Measurements from ENCODE around the gene NRXN2.

NRXN2 gene

DNA sequence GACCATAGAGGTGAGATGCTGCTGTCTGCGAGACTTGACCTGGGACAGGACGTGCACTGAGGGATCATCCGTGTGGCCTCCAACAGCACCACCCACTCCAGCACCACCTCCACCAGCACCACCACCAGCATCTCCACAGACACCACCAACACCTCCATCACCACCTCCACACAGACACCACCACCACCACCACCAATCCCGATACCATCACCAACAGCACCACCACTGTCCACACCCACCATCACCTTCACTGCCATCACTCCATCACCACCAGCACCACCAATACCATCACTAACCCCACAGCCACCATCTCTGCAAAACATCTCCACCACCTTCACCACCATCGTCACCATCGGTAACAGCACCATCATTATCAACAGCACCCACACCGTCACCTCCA is 158.6 kb downstream of the NRXN2 start:
- no peaks in the 10 kb centered on the region for H3K27me3 ChIP-seq (ENCODE audit: insufficient read depth, low read length, poor library complexity, severe bottlenecking)
- H3F3A ChIP-seq (ENCODE audit: low read depth) = no peaks in the 10 kb centered on the region
- no peak overlapping the region for H3K9ac ChIP-seq (ENCODE audit: low read depth, low read length, poor library complexity, severe bottlenecking)
- TF ChIP-seq EZH2phosphoT487 (IDR thresholded peaks at IDR 0.05; ENCODE audit: borderline replicate concordance) = no peak
- TF ChIP-seq, protein P1, sequence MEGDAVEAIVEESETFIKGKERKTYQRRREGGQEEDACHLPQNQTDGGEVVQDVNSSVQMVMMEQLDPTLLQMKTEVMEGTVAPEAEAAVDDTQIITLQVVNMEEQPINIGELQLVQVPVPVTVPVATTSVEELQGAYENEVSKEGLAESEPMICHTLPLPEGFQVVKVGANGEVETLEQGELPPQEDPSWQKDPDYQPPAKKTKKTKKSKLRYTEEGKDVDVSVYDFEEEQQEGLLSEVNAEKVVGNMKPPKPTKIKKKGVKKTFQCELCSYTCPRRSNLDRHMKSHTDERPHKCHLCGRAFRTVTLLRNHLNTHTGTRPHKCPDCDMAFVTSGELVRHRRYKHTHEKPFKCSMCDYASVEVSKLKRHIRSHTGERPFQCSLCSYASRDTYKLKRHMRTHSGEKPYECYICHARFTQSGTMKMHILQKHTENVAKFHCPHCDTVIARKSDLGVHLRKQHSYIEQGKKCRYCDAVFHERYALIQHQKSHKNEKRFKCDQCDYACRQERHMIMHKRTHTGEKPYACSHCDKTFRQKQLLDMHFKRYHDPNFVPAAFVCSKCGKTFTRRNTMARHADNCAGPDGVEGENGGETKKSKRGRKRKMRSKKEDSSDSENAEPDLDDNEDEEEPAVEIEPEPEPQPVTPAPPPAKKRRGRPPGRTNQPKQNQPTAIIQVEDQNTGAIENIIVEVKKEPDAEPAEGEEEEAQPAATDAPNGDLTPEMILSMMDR (conservative IDR thresholded peaks at IDR 0.05; ENCODE audit: low read length) = no peak
- H3K9me2 ChIP-seq (replicated peaks; ENCODE audit: low read depth, low read length) = no peaks in the 10 kb centered on the region
- peaks cover 17% of the 10 kb centered on the region for H3K4me1 ChIP-seq (ENCODE audit: insufficient read depth, low read length, poor library complexity, severe bottlenecking)
- H3K9me3 ChIP-seq (ENCODE audit: insufficient read depth, low read depth, low read length) = no peaks in the 10 kb centered on the region
- H3K4me3 ChIP-seq (ENCODE audit: low read length, poor library complexity, severe bottlenecking) = no peak overlapping the region
- H3K79me2 ChIP-seq (ENCODE audit: insufficient read depth, low read length) = no peaks in the 10 kb centered on the region
- no peaks in the 10 kb centered on the region for H4K20me1 ChIP-seq (ENCODE audit: insufficient read depth, low read length, poor library complexity, severe bottlenecking)
- no peak overlapping the region for H3K4me2 ChIP-seq (ENCODE audit: low read depth, low read length, poor library complexity, severe bottlenecking)
- no peaks in the 10 kb centered on the region for H3K36me3 ChIP-seq (ENCODE audit: insufficient read depth, low read length)
- H2AFZ ChIP-seq (ENCODE audit: low read length) = no peak overlapping the region

DNA sequence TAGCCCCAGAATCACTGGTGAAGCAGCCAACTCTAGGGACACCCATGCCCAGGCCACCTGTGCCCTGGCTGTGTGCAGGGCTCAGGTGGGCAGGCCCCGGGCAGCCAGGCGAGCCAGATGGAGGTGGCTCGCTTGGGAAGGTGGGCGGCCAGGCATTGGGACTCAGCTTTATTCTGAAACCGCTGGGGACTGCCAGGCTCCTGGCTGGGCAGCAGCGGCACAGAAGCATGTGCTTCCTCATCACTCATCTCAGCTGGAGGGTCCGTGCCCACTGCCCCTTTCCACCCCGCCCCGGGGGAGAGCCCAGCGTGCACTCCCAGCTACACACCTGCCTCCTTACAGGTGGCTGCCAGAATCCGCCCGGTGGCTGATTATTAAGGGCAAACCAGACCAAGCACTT is 159.0 kb downstream of the NRXN2 start:
- H3K27me3 ChIP-seq (ENCODE audit: insufficient read depth, low read length, poor library complexity, severe bottlenecking) = no peaks in the 10 kb centered on the region
- no peaks in the 10 kb centered on the region for H3K9me2 ChIP-seq (replicated peaks; ENCODE audit: low read depth, low read length)
- H3K4me2 ChIP-seq (ENCODE audit: low read depth, low read length, poor library complexity, severe bottlenecking) = no peak overlapping the region
- H3K9ac ChIP-seq (ENCODE audit: low read depth, low read length, poor library complexity, severe bottlenecking) = no peak overlapping the region
- H3F3A ChIP-seq (ENCODE audit: low read depth) = no peaks in the 10 kb centered on the region
- no peak for TF ChIP-seq EZH2phosphoT487 (IDR thresholded peaks at IDR 0.05; ENCODE audit: borderline replicate concordance)
- TF ChIP-seq, protein P1 (conservative IDR thresholded peaks at IDR 0.05; ENCODE audit: low read length) = no peak
- H3K9me3 ChIP-seq (ENCODE audit: insufficient read depth, low read depth, low read length) = no peaks in the 10 kb centered on the region
- no peak overlapping the region for H3K4me3 ChIP-seq (ENCODE audit: low read length, poor library complexity, severe bottlenecking)
- no peak overlapping the region for H2AFZ ChIP-seq (ENCODE audit: low read length)
- no peaks in the 10 kb centered on the region for H3K36me3 ChIP-seq (ENCODE audit: insufficient read depth, low read length)
- H3K4me1 ChIP-seq (ENCODE audit: insufficient read depth, low read length, poor library complexity, severe bottlenecking) = peaks cover 17% of the 10 kb centered on the region
- H3K79me2 ChIP-seq (ENCODE audit: insufficient read depth, low read length) = no peaks in the 10 kb centered on the region
- H4K20me1 ChIP-seq (ENCODE audit: insufficient read depth, low read length, poor library complexity, severe bottlenecking) = no peaks in the 10 kb centered on the region

DNA sequence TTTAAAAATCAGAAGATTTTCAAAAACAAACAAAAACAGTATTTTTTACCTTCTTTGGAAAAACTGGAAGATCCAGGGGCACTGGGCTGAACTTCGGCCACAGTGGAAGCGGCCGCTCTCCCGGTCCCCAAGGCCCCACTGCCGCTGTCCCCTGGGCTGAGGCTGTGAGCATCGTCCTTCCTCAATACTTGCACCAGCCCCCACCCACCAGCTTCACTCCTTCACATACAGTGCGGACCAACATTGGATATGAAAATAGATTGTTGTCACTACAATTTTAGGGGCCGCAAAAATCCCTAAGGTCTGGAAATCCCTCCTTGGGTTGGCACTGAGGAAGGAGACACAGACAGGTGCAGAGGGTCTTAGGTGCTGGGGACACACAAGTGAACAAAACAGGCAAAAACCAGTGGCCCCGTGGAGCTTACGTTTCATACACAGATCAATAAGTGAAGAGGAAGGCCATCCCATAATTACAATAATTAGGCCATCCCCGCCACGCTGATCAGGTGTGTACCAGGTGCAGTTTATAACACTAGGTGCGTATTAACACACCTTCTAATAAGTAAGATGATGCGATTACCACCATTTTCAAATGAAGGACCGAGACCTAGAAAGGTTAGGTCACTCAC is 160.2 kb downstream of the NRXN2 start:
- Histone ChIP-seq H3K27me3 (ENCODE audit: insufficient read depth, low read length, poor library complexity, severe bottlenecking) (no peaks in the 10 kb centered on the region), H3K4me3 (ENCODE audit: low read length, poor library complexity, severe bottlenecking) (no peak overlapping the region), H3K79me2 (ENCODE audit: insufficient read depth, low read length) (no peaks in the 10 kb centered on the region), H3K36me3 (ENCODE audit: insufficient read depth, low read length) (no peaks in the 10 kb centered on the region), H3K9me2 (replicated peaks; ENCODE audit: low read depth, low read length) (no peaks in the 10 kb centered on the region), H3K4me1 (ENCODE audit: insufficient read depth, low read length, poor library complexity, severe bottlenecking) (peaks cover 17% of the 10 kb centered on the region), H3K4me2 (ENCODE audit: low read depth, low read length, poor library complexity, severe bottlenecking) (no peak overlapping the region), H4K20me1 (ENCODE audit: insufficient read depth, low read length, poor library complexity, severe bottlenecking) (no peaks in the 10 kb centered on the region), H2AFZ (ENCODE audit: low read length) (no peak overlapping the region), H3K9me3 (ENCODE audit: insufficient read depth, low read depth, low read length) (no peaks in the 10 kb centered on the region), H3K9ac (ENCODE audit: low read depth, low read length, poor library complexity, severe bottlenecking) (no peak overlapping the region), H3F3A (ENCODE audit: low read depth) (no peaks in the 10 kb centered on the region)
- no peak for TF ChIP-seq EZH2phosphoT487 (IDR thresholded peaks at IDR 0.05; ENCODE audit: borderline replicate concordance)
- TF ChIP-seq, protein P1 (conservative IDR thresholded peaks at IDR 0.05; ENCODE audit: low read length) = no peak

Measured in Loucy (cell line).